ENCODE results near the gene ANKS6.

The ANKS6 gene

DNA sequence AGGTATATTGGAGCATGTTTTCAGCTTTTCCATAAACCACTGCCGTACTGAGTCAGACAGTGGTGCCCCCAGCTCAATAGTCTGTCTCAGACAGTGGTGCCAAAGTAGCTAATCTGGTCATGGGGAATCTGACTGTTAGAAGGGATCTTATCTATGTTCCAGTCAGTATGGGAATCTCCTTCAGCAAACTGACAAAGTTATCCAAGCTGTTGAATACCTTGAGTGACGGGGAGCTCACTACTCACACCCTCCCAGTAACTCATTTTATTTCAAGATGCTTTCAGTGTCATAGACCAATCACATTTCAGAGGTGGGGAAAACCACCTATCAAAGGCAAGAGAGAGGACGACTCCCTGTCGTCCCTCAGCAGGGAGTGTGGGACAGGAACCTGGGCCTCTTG is 18.7 kb downstream of the ANKS6 start:
- no peak overlapping the region for H3K27ac Mint-ChIP-seq
- H3K27me3 Mint-ChIP-seq (ENCODE audit: low read depth), result no peaks in the 10 kb centered on the region
- H3K36me3 Mint-ChIP-seq (ENCODE audit: low read depth), result no peaks in the 10 kb centered on the region
- H3K9me3 Mint-ChIP-seq, result no peaks in the 10 kb centered on the region
- H3K4me1 Mint-ChIP-seq (ENCODE audit: low read depth), result no peaks in the 10 kb centered on the region
- H3K4me3 Mint-ChIP-seq, result no peak overlapping the region

GRCh38 chr9:98775831-98776441 is 20.4 kb downstream of the ANKS6 start:
- no peaks in the 10 kb centered on the region for H3K4me1 Mint-ChIP-seq (ENCODE audit: low read depth)
- no peak overlapping the region for H3K4me3 Mint-ChIP-seq
- no peaks in the 10 kb centered on the region for H3K9me3 Mint-ChIP-seq
- H3K27me3 Mint-ChIP-seq (ENCODE audit: low read depth), result no peaks in the 10 kb centered on the region
- H3K27ac Mint-ChIP-seq, result no peak overlapping the region
- no peaks in the 10 kb centered on the region for H3K36me3 Mint-ChIP-seq (ENCODE audit: low read depth)

GRCh38 chr9:98774746-98775145 is 21.6 kb downstream of the ANKS6 start:
- no peak overlapping the region for H3K27ac Mint-ChIP-seq
- no peaks in the 10 kb centered on the region for H3K9me3 Mint-ChIP-seq
- H3K4me1 Mint-ChIP-seq (ENCODE audit: low read depth), result no peaks in the 10 kb centered on the region
- H3K27me3 Mint-ChIP-seq (ENCODE audit: low read depth), result no peaks in the 10 kb centered on the region
- no peak overlapping the region for H3K4me3 Mint-ChIP-seq
- no peaks in the 10 kb centered on the region for H3K36me3 Mint-ChIP-seq (ENCODE audit: low read depth)

DNA sequence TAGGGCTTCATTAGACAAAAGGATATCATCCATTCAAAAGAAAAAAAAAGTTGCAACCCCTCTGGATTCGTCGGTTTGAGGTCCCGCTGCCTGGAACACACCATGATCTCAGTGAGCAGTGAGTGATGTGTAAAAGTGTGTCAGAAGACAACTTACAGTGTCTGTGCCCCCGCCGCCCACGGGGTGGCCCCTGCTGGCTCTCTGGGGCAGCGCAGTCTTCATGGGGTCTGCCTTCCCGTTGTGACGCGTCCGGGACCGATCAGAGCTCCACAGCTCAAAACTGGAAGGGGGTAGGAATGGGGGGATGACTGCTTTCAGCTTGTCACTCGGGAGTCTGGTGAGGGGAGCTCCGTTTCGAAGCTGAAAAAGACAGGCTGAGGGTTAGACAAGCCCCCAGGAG is 22.6 kb downstream of the ANKS6 start:
- no peaks in the 10 kb centered on the region for H3K27me3 Mint-ChIP-seq (ENCODE audit: low read depth)
- H3K4me1 Mint-ChIP-seq (ENCODE audit: low read depth), result no peaks in the 10 kb centered on the region
- H3K36me3 Mint-ChIP-seq (ENCODE audit: low read depth), result no peaks in the 10 kb centered on the region

GRCh38 chr9:98772364-98773155 is 23.8 kb downstream of the ANKS6 start:
- Mint-ChIP-seq H3K4me1 (ENCODE audit: low read depth) (no peaks in the 10 kb centered on the region), H3K9me3 (no peaks in the 10 kb centered on the region), H3K27ac (no peak overlapping the region), H3K4me3 (no peak overlapping the region), H3K36me3 (ENCODE audit: low read depth) (no peaks in the 10 kb centered on the region), H3K27me3 (ENCODE audit: low read depth) (no peaks in the 10 kb centered on the region)

More for the DNA sequence above, 22.6 kb downstream of the ANKS6 start:
- Mint-ChIP-seq H3K4me3 (no peak overlapping the region), H3K9me3 (no peaks in the 10 kb centered on the region), H3K27ac (no peak overlapping the region)

GRCh38 chr9:98771209-98771874 is 25.0 kb downstream of the ANKS6 start:
- Mint-ChIP-seq H3K27ac (no peak overlapping the region), H3K4me1 (ENCODE audit: low read depth) (no peaks in the 10 kb centered on the region), H3K9me3 (no peaks in the 10 kb centered on the region), H3K27me3 (ENCODE audit: low read depth) (no peaks in the 10 kb centered on the region), H3K4me3 (no peak overlapping the region), H3K36me3 (ENCODE audit: low read depth) (no peaks in the 10 kb centered on the region)

- Mint-ChIP-seq H3K4me1 (ENCODE audit: low read depth) (no peaks in the 10 kb centered on the region), H3K36me3 (ENCODE audit: low read depth) (no peaks in the 10 kb centered on the region), H3K27me3 (ENCODE audit: low read depth) (no peaks in the 10 kb centered on the region), H3K27ac (no peak overlapping the region), H3K4me3 (no peak overlapping the region), H3K9me3 (no peaks in the 10 kb centered on the region)
These were observed 25.6 kb downstream of the ANKS6 start for GRCh38 chr9:98770717-98771116.

DNA sequence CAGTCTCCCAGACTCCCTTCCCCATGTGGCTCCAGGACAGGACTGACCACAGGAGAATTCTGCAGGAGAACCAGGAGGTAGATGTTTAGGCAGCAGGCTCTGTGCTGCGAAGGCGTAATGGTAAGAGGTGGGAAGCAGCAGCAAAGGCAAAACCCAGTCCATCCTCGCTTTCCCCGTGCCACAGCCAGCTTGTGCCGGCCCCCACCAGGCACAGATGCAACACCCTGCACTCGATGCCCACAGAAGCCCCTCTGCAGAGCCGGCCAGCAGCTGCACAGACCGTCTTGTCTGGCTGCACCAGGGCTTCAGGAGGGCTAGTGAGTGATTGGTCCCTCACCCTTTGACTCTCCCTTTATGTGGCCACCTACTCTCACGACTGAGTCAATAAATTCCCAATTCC is 28.0 kb downstream of the ANKS6 start:
- Mint-ChIP-seq H3K4me1 (ENCODE audit: low read depth) (no peaks in the 10 kb centered on the region), H3K9me3 (no peaks in the 10 kb centered on the region), H3K4me3 (no peak overlapping the region), H3K36me3 (ENCODE audit: low read depth) (peaks cover 3% of the 10 kb centered on the region), H3K27me3 (ENCODE audit: low read depth) (no peaks in the 10 kb centered on the region), H3K27ac (no peak overlapping the region)

GRCh38 chr9:98767915-98768314 is 28.4 kb downstream of the ANKS6 start:
- peaks cover 3% of the 10 kb centered on the region for H3K36me3 Mint-ChIP-seq (ENCODE audit: low read depth)
- no peak overlapping the region for H3K27ac Mint-ChIP-seq
- no peaks in the 10 kb centered on the region for H3K4me1 Mint-ChIP-seq (ENCODE audit: low read depth)
- no peaks in the 10 kb centered on the region for H3K9me3 Mint-ChIP-seq
- no peak overlapping the region for H3K4me3 Mint-ChIP-seq
- no peaks in the 10 kb centered on the region for H3K27me3 Mint-ChIP-seq (ENCODE audit: low read depth)

GRCh38 chr9:98767196-98767595 is 29.2 kb downstream of the ANKS6 start:
- Mint-ChIP-seq H3K4me1 (ENCODE audit: low read depth) (no peaks in the 10 kb centered on the region), H3K4me3 (no peak overlapping the region), H3K9me3 (no peaks in the 10 kb centered on the region), H3K27ac (no peak overlapping the region), H3K27me3 (ENCODE audit: low read depth) (no peaks in the 10 kb centered on the region), H3K36me3 (ENCODE audit: low read depth) (peaks cover 3% of the 10 kb centered on the region)

DNA sequence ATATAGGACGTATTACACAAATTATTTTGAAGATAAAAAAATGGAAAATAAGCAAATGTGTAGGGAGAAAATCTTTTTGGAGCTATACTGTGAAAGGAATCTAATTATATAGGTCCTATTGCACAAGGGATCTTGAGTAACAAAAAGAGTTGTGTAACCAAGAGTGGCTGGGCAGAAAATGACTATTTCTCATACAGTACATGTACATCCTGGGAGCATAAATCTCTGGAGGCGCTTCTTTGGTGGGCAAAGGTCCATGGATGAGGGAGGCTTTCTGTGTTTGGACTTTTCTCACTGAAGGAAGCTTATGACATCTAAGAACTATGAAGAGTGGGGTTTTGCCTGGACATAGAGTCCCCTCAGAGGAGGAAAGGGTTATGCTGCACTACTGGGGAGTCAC is 29.8 kb downstream of the ANKS6 start:
- Mint-ChIP-seq H3K9me3 (no peaks in the 10 kb centered on the region), H3K4me3 (no peak overlapping the region), H3K27ac (no peak overlapping the region), H3K36me3 (ENCODE audit: low read depth) (peaks cover 3% of the 10 kb centered on the region), H3K27me3 (ENCODE audit: low read depth) (no peaks in the 10 kb centered on the region), H3K4me1 (ENCODE audit: low read depth) (no peaks in the 10 kb centered on the region)

GRCh38 chr9:98765256-98765655 is 31.1 kb downstream of the ANKS6 start:
- H3K4me1 Mint-ChIP-seq (ENCODE audit: low read depth), result no peaks in the 10 kb centered on the region
- peaks cover 3% of the 10 kb centered on the region for H3K36me3 Mint-ChIP-seq (ENCODE audit: low read depth)
- no peak overlapping the region for H3K27ac Mint-ChIP-seq
- H3K4me3 Mint-ChIP-seq, result no peak overlapping the region
- H3K27me3 Mint-ChIP-seq (ENCODE audit: low read depth), result no peaks in the 10 kb centered on the region
- H3K9me3 Mint-ChIP-seq, result no peaks in the 10 kb centered on the region

- Mint-ChIP-seq H3K4me3 (no peak overlapping the region), H3K36me3 (ENCODE audit: low read depth) (peaks cover 3% of the 10 kb centered on the region), H3K27ac (no peak overlapping the region), H3K9me3 (no peaks in the 10 kb centered on the region), H3K4me1 (ENCODE audit: low read depth) (no peaks in the 10 kb centered on the region), H3K27me3 (ENCODE audit: low read depth) (no peaks in the 10 kb centered on the region)
These were observed 32.2 kb downstream of the ANKS6 start for GRCh38 chr9:98763986-98764745.

DNA sequence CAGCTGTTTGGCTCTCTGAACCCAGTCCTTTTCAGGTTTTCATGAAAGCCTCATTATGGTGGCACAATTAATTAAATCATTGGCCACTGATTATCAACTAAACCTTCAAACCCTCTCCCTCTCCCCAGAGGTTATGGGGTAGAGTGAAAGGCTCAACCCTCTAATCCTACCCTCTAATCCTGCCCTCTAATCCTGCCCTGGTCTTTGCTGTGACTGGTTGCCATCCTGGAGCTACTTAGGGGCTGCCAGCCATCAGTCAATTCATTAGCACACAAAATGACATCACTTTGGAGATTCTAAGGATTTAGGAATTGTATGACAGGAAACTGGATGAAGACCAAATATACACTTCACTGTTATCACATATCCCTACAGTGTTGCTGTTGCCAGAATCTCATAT is 36.1 kb downstream of the ANKS6 start:
- Mint-ChIP-seq H3K4me3 (no peak overlapping the region), H3K4me1 (ENCODE audit: low read depth) (no peaks in the 10 kb centered on the region), H3K9me3 (peaks cover 9% of the 10 kb centered on the region), H3K36me3 (ENCODE audit: low read depth) (peaks cover 4% of the 10 kb centered on the region), H3K27ac (no peak overlapping the region), H3K27me3 (ENCODE audit: low read depth) (no peaks in the 10 kb centered on the region)
